Measurements from ENCODE around the gene CNTNAP5. TPM values are rescaled to one million over a fixed set of nuclear protein-coding genes. Genes with fewer than 3 reads are reported as not detected.

CNTNAP5 gene
- total and polyA plus RNA-seq, 12 donors = 0.08 to 4.9 (median 0.96) TPM; not detected in 5

- no peaks in the 10 kb centered on the region for H3K36me3 ChIP-seq (replicated peaks in 1 of 2)
- no peak for TF ChIP-seq POLR2A (IDR thresholded peaks at IDR 0.05)
- TF ChIP-seq CTCF (IDR thresholded peaks at IDR 0.05) = no peak
- no peaks in the 10 kb centered on the region for H3K27me3 ChIP-seq
- no peak for DNase-seq
- H3K27ac ChIP-seq = no peak overlapping the region
- H3K4me1 ChIP-seq (replicated peaks in 1 of 2) = no peaks in the 10 kb centered on the region
- intact Hi-C loops (cut with DNase I) = no loop called here
- H3K4me3 ChIP-seq = no peak overlapping the region
- 53 to 76% (median 66%) methylated on average over 2 of the region's 2 CpGs for WGBS, 4 donors
- H3K9me3 ChIP-seq (replicated peaks in 1 of 3) = no peaks in the 10 kb centered on the region
Measured at GRCh38 chr2:124050833-124051497, 25.9 kb downstream of the CNTNAP5 start.

GRCh38 chr2:124053796-124054195 is 28.7 kb downstream of the CNTNAP5 start:
- DNase-seq = no peak
- no peak for TF ChIP-seq CTCF (IDR thresholded peaks at IDR 0.05)
- no peak for TF ChIP-seq POLR2A (IDR thresholded peaks at IDR 0.05)
- Histone ChIP-seq H3K9me3 (replicated peaks in 1 of 3) (no peaks in the 10 kb centered on the region), H3K27me3 (no peaks in the 10 kb centered on the region), H3K27ac (no peak overlapping the region), H3K4me1 (replicated peaks in 1 of 2) (no peaks in the 10 kb centered on the region), H3K36me3 (replicated peaks in 1 of 2) (no peaks in the 10 kb centered on the region), H3K4me3 (no peak overlapping the region)
- 69 to 77% (median 74%) methylated on average over 3 of the region's 3 CpGs for WGBS, 4 donors
- intact Hi-C loops (cut with DNase I) = no loop called here

- intact Hi-C loops (cut with DNase I) = no loop called here
- WGBS, 4 donors = 76 to 83% (median 79%) methylated on average over 2 of the region's 2 CpGs
Measured at GRCh38 chr2:124063596-124063995, 38.5 kb downstream of the CNTNAP5 start.

GRCh38 chr2:124065636-124066035 is 40.5 kb downstream of the CNTNAP5 start:
- intact Hi-C loops (cut with DNase I) = no loop called here
- Histone ChIP-seq H3K36me3 (replicated peaks in 1 of 2) (no peaks in the 10 kb centered on the region), H3K27ac (no peak overlapping the region), H3K9me3 (replicated peaks in 1 of 3) (no peaks in the 10 kb centered on the region), H3K4me3 (no peak overlapping the region), H3K4me1 (replicated peaks in 1 of 2) (no peaks in the 10 kb centered on the region), H3K27me3 (no peaks in the 10 kb centered on the region)
- no peak for DNase-seq
- TF ChIP-seq POLR2A (IDR thresholded peaks at IDR 0.05) (no peak), CTCF (IDR thresholded peaks at IDR 0.05) (no peak)
- WGBS, 4 donors = 63 to 73% (median 67%) methylated on average over 4 of the region's 4 CpGs

More at GRCh38 chr2:124063596-124063995, 38.5 kb downstream of the CNTNAP5 start:
- TF ChIP-seq POLR2A (IDR thresholded peaks at IDR 0.05) (no peak), CTCF (IDR thresholded peaks at IDR 0.05) (no peak)
- Histone ChIP-seq H3K4me3 (no peak overlapping the region), H3K9me3 (replicated peaks in 1 of 3) (no peaks in the 10 kb centered on the region), H3K27me3 (no peaks in the 10 kb centered on the region), H3K4me1 (replicated peaks in 1 of 2) (no peaks in the 10 kb centered on the region), H3K27ac (no peak overlapping the region), H3K36me3 (replicated peaks in 1 of 2) (no peaks in the 10 kb centered on the region)
- DNase-seq = no peak
